H1 (cell line): ENCODE results near the gene GMCL1. TPM values are rescaled to one million over a fixed set of nuclear protein-coding genes. Genes with fewer than 3 reads are reported as not detected.

Source experiments
- CTCF ChIA-PET: fragments of 300-600 bp; sonication (Branson Sonifier 250); formaldehyde crosslinking; loops from one replicate; lab custom pipeline; 2021; ENCODE audit not compliant: partially characterized antibody; lab: Charles Lee
- POLR2A ChIA-PET: fragments of 300-600 bp; sonication (Branson Sonifier 250); formaldehyde crosslinking; loops from one replicate; lab custom pipeline; 2021; ENCODE audit warnings: inconsistent platforms; ENCODE audit not compliant: partially characterized antibody; lab: Charles Lee
- DNase-seq, 2 experiments: peaks; one replicate each; pipeline versions ENCODE4 v3.0.0 to v3.0.0-alpha.2; 2010 to 2022; ENCODE audit warnings: low spot score in 2 of 2, low read depth in 1 of 2, mixed read lengths in 1 of 2
- FAIRE-seq: peaks from 2 replicates; lab custom pipeline; 2011; peaks lifted over from hg19 to GRCh38; lab: Jason Lieb, UNC
- H2AFZ ChIP-seq: 2 replicates; pipeline ENCODE4 v1.8.1; 2012; ENCODE audit warnings: low read length, inconsistent platforms
- H2AK5ac ChIP-seq: 2 replicates; pipeline ENCODE4 v1.6.1; 2013; ENCODE audit warnings: low read depth, low read length
- H2BK120ac ChIP-seq: replicated peaks from 2 replicates; pipeline ENCODE3; 2013; ENCODE audit warnings: low read depth, low read length, inconsistent platforms
- H2BK12ac ChIP-seq: 2 replicates; pipeline ENCODE4 v1.6.1; 2013; ENCODE audit warnings: low read depth, low read length
- H2BK15ac ChIP-seq: 2 replicates; pipeline ENCODE4 v1.6.1; 2013; ENCODE audit warnings: low read length
- H2BK20ac ChIP-seq: 2 replicates; pipeline ENCODE4 v1.6.1; 2013; ENCODE audit warnings: low read length
- H2BK5ac ChIP-seq: 2 replicates; pipeline ENCODE4 v1.6.1; 2013; ENCODE audit warnings: low read depth, low read length
- H3K14ac ChIP-seq: 2 replicates; pipeline ENCODE4 v1.6.1; 2013; ENCODE audit warnings: inconsistent platforms; ENCODE audit not compliant: insufficient read length
- H3K18ac ChIP-seq: 2 replicates; pipeline ENCODE4 v1.6.1; 2013; ENCODE audit warnings: low read length; ENCODE audit errors: extremely low read depth
- H3K23ac ChIP-seq: 2 replicates; pipeline ENCODE4 v1.6.1; 2013; ENCODE audit warnings: inconsistent platforms; ENCODE audit not compliant: insufficient read length
- H3K23me2 ChIP-seq: 2 replicates; pipeline ENCODE4 v1.6.1; 2013; ENCODE audit warnings: low read depth, low read length
- H3K27ac ChIP-seq: 2 replicates; pipeline ENCODE4 v1.6.1; 2011; ENCODE audit warnings: low read depth, low read length, inconsistent platforms
- H3K27me3 ChIP-seq, 4 experiments: replicated peaks in 1 of 4; 1 replicate in 1 of 4; 2 replicates in 3 of 4; pipeline versions ENCODE4 v1.6.1 to v1.8.1; 2011 to 2013; ENCODE audit warnings: low read length in 3 of 4, mild to moderate bottlenecking in 3 of 4, inconsistent platforms in 2 of 4, mixed read lengths in 2 of 4, moderate library complexity in 1 of 4; ENCODE audit not compliant: control insufficient read depth in 3 of 4, insufficient read depth in 3 of 4; ENCODE audit errors: extremely low read depth in 1 of 4
- H3K36me3 ChIP-seq, 4 experiments: 2 replicates each; pipeline versions ENCODE4 v1.6.1 to v1.8.1; 2011 to 2013; ENCODE audit warnings: mild to moderate bottlenecking in 4 of 4, low read length in 3 of 4, moderate library complexity in 2 of 4, control low read depth in 1 of 4, inconsistent platforms in 1 of 4; ENCODE audit not compliant: insufficient read depth in 4 of 4, control insufficient read depth in 2 of 4
- H3K4ac ChIP-seq: replicated peaks from 2 replicates; pipeline ENCODE3; 2013; ENCODE audit warnings: low read length, low read depth, mixed read lengths, inconsistent platforms; ENCODE audit not compliant: insufficient read length
- H3K4me1 ChIP-seq, 4 experiments: replicated peaks in 1 of 4; 1 replicate in 1 of 4; 2 replicates in 3 of 4; pipeline versions ENCODE4 v1.6.1 to v1.8.1; 2011 to 2013; ENCODE audit warnings: low read length in 3 of 4, inconsistent platforms in 2 of 4, mixed read lengths in 1 of 4; ENCODE audit not compliant: insufficient read depth in 4 of 4, control insufficient read depth in 3 of 4
- H3K4me2 ChIP-seq, 2 experiments: 2 replicates each; pipeline versions ENCODE4 v1.6.1 to v1.8.1; 2011 to 2013; ENCODE audit warnings: low read depth in 2 of 2, low read length in 2 of 2, control low read depth in 1 of 2, inconsistent platforms in 1 of 2, mild to moderate bottlenecking in 1 of 2; ENCODE audit not compliant: insufficient read depth in 1 of 2
- H3K4me3 ChIP-seq, 4 experiments: fragments of 200-600, 300-600 bp in 1 of 4; sonication (generic), shearing (Covaris generic), sonication (Bioruptor Twin) in 1 of 4; 2 replicates each; pipeline versions ENCODE4 v1.5.1 to v1.8.1; 2011 to 2016; ENCODE audit warnings: low read length in 4 of 4, low read depth in 3 of 4, control low read depth in 2 of 4, inconsistent platforms in 2 of 4, mild to moderate bottlenecking in 2 of 4, mixed read lengths in 1 of 4, moderate library complexity in 1 of 4; ENCODE audit not compliant: insufficient read depth in 2 of 4; ENCODE audit errors: extremely low read depth in 1 of 4
- H3K56ac ChIP-seq: replicated peaks from 2 replicates; pipeline ENCODE3; 2013; ENCODE audit warnings: low read depth, mild to moderate bottlenecking, mixed read lengths, low read length, inconsistent platforms; ENCODE audit not compliant: insufficient read length
- H3K79me1 ChIP-seq: 2 replicates; pipeline ENCODE4 v1.6.1; 2013; ENCODE audit warnings: low read depth, low read length, control low read depth
- H3K79me2 ChIP-seq, 2 experiments: 2 replicates each; pipeline versions ENCODE4 v1.6.1 to v1.8.1; 2012 to 2013; ENCODE audit warnings: low read length in 2 of 2, mild to moderate bottlenecking in 2 of 2, inconsistent platforms in 1 of 2; ENCODE audit not compliant: insufficient read depth in 2 of 2, control insufficient read depth in 1 of 2
- H3K9ac ChIP-seq, 4 experiments: replicated peaks in 1 of 4; 1 replicate in 1 of 4; 2 replicates in 3 of 4; pipeline versions ENCODE4 v1.6.1 to v1.8.1; 2011 to 2013; ENCODE audit warnings: low read depth in 3 of 4, low read length in 3 of 4, control low read depth in 2 of 4, mild to moderate bottlenecking in 2 of 4, moderate library complexity in 2 of 4, inconsistent platforms in 1 of 4; ENCODE audit errors: extremely low read depth in 1 of 4
- H3K9me3 ChIP-seq, 2 experiments: 2 replicates each; pipeline versions ENCODE4 v1.6.1 to v1.8.1; 2012 to 2013; ENCODE audit warnings: mild to moderate bottlenecking in 2 of 2, moderate library complexity in 2 of 2, control low read depth in 1 of 2, inconsistent platforms in 1 of 2, low read depth in 1 of 2, low read length in 1 of 2, mixed read lengths in 1 of 2; ENCODE audit not compliant: insufficient read depth in 2 of 2
- H4K20me1 ChIP-seq, 2 experiments: replicated peaks in 1 of 2; 2 replicates each; pipeline versions ENCODE3 to v1.8.1; 2011 to 2013; ENCODE audit warnings: inconsistent platforms in 2 of 2, low read length in 2 of 2, mild to moderate bottlenecking in 1 of 2; ENCODE audit not compliant: insufficient read depth in 2 of 2, control insufficient read depth in 1 of 2
- H4K5ac ChIP-seq: 2 replicates; pipeline ENCODE4 v1.6.1; 2013; ENCODE audit warnings: low read length, low read depth, mixed read lengths, inconsistent platforms; ENCODE audit not compliant: insufficient read length
- H4K8ac ChIP-seq: 2 replicates; pipeline ENCODE4 v1.8.0; 2013; ENCODE audit warnings: mild to moderate bottlenecking, moderate library complexity, low read length, inconsistent platforms; ENCODE audit not compliant: insufficient read depth; ENCODE audit errors: extremely low read depth
- H4K91ac ChIP-seq: replicated peaks from 2 replicates; pipeline ENCODE3; 2013; ENCODE audit warnings: low read length, mixed read lengths, inconsistent platforms; ENCODE audit not compliant: insufficient read length
- CEBPB ChIP-seq: IDR thresholded peaks from 2 replicates; pipeline ENCODE4 v1.6.1; 2012; ENCODE audit warnings: low read depth, low read length
- WGBS, 2 experiments: shearing (Covaris generic) in 1 of 2; methylation state at CpG; one replicate each; pipeline versions ENCODE4 v1.1.6 to v1.1.7; 2013 to 2015; ENCODE audit warnings: low lambda C conversion rate in 2 of 2, mixed read lengths in 2 of 2, inconsistent platforms in 1 of 2, low coverage in 1 of 2, missing lambda C conversion rate in 1 of 2; ENCODE audit not compliant: insufficient replicate concordance in 2 of 2, insufficient coverage in 1 of 2, insufficient read length in 1 of 2; ENCODE audit errors: extremely low coverage in 1 of 2, missing lambda C conversion rate in 1 of 2; 5-methylcytosine and 5-hydroxymethylcytosine counted together
- polyA plus RNA-seq, 7 experiments: library from polyadenylated mRNA; depleted of rRNA in 3 of 7; stranded (reverse) in 5 of 7; unstranded in 2 of 7; fragments of >200 nt in 5 of 7; fragments of 200-250 nt in 2 of 7; gene quantifications; 1 replicate in 5 of 7; 2 replicates in 1 of 7; 4 replicates in 1 of 7; pipeline versions ENCODE4 v1.2.1 to v1.2.3, GENCODE V29; 2011 to 2013; ENCODE audit warnings: missing spikeins in 2 of 7, mixed read lengths in 2 of 7
- total RNA-seq: library from RNA; stranded (reverse); fragmentation: NEBNext Ultra II Directional; extraction: Animal tissue kit (Norgen Biotek cat#: 25700); gene quantifications from 2 replicates; pipeline ENCODE4 v1.2.1, GENCODE V29; 2021
- TF ChIP-seq, protein P1 (sequence below): IDR thresholded peaks from 2 replicates; pipeline ENCODE4 v1.6.1; 2011; ENCODE audit warnings: low read length, improper control_type of control experiment

Gene GMCL1
- total and polyA plus RNA-seq, 2 of the 8 experiments (the other 6 are each of a cell fraction or from before 2014, with no cell fraction given): 6.5 to 21.9 TPM

DNA sequence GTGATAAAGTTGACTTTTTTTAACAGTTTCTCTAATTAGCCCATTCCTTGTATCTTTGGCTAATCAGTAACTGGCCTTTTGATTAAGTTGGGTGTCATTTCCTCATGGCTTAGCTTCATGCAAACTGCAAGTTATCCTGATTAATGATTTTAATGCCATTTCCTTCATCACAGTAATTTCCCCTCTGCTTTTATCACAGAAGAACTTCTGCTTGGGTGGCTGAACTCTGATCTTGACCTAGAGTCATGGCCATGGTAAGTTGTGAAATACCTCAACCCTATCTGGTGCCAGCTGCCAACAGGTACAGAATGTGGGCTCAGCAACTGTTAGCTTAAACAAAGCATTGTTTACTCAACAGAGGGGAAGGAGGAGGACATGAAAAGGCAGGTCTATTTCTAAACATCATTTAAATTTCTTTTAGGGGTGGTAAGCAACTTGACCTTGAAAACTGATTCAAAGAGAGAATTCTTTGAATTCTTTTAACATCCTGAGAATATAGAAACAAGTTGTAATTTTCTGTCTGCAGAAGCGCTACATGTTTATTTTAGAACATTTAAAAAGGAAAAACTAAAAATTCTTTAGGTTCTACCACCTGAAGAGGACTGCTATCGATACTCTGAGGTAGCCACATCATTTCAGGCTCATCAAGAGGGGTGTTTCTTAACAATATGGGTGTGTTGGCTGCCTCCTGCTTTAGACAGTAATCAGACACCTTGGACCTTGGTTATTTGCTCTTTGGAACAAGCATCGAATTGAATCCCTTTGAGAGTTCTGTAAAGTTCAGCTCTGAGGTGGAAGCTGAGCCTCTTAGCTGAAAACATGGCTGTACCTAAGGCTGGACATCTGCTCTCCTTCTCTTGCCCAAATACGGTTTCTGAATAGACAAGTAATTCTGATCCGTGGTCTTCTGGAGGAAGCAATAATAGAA, 47.9 kb upstream of the GMCL1 start:
- no peak overlapping the region for H2BK20ac ChIP-seq
- H3K9me3 ChIP-seq: no peaks in the 10 kb centered on the region; a peak in 1 of 4 replicates
- peak overlapping the region; percentile 40; the same call in 1 of the 2 replicates for H2BK12ac ChIP-seq
- no peaks in the 10 kb centered on the region for H4K20me1 ChIP-seq
- H3K23ac ChIP-seq: no peak overlapping the region
- ChIA-PET POLR2A (no interaction called here), CTCF (interaction anchor here (0.6 to 2.4 kb wide), 3 partner anchors 14 to 40 kb away, joined by 3 to 5 read pairs (median 4); no protein-coding TSS in a partner anchor)
- no peak overlapping the region for H3K4me3 ChIP-seq
- no peak overlapping the region for H3K56ac ChIP-seq
- no peak overlapping the region for H3K4ac ChIP-seq
- H3K4me1 ChIP-seq: peaks cover 2 to 19% (median 7%) of the 10 kb centered on the region in 4 experiments
- no peak overlapping the region for H2AK5ac ChIP-seq
- H4K8ac ChIP-seq: no peak overlapping the region
- peak overlapping the region; percentile 52; the same call in 1 of the 2 replicates for H3K18ac ChIP-seq
- peak in 1 of 2 experiments; percentile 34 for DNase-seq
- no peak overlapping the region for H2AFZ ChIP-seq
- H3K27me3 ChIP-seq: no peaks in the 10 kb centered on the region
- H2BK15ac ChIP-seq: no peak overlapping the region
- TF ChIP-seq, protein P1, sequence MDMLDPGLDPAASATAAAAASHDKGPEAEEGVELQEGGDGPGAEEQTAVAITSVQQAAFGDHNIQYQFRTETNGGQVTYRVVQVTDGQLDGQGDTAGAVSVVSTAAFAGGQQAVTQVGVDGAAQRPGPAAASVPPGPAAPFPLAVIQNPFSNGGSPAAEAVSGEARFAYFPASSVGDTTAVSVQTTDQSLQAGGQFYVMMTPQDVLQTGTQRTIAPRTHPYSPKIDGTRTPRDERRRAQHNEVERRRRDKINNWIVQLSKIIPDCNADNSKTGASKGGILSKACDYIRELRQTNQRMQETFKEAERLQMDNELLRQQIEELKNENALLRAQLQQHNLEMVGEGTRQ: no peak
- peak; percentile 79 for TF ChIP-seq CEBPB
- H3K4me2 ChIP-seq: peak overlapping the region in 1 of 2 experiments; percentile 28; a peak in 2 of 4 replicates
- FAIRE-seq: no peak
- no peak overlapping the region for H2BK5ac ChIP-seq
- H4K91ac ChIP-seq: no peak overlapping the region
- H3K79me2 ChIP-seq: no peaks in the 10 kb centered on the region
- H2BK120ac ChIP-seq: no peak overlapping the region
- H3K36me3 ChIP-seq: no peaks in the 10 kb centered on the region
- H3K79me1 ChIP-seq: no peaks in the 10 kb centered on the region
- H4K5ac ChIP-seq: peak overlapping the region; percentile 58
- no peak overlapping the region for H3K9ac ChIP-seq
- H3K14ac ChIP-seq: no peak overlapping the region
- WGBS, 2 experiments: 87% methylated on average over 5 of the region's 5 CpGs; no CpG with 5 or more reads in 1 of the 2 experiments
- H3K23me2 ChIP-seq: no peaks in the 10 kb centered on the region
- H3K27ac ChIP-seq: no peak overlapping the region
